Body of pancreas (tissue), 4 donors: Measurements from ENCODE around the gene INSR.

Source experiments
- CTCF ChIP-seq, 7 experiments: fragments of 450-650 bp in 4 of 7; fragments of 200-600 bp in 3 of 7; sonication (generic) in 3 of 7; IDR thresholded peaks; one replicate each; pipeline ENCODE4 v1.5.1; 2016 to 2019; ENCODE audit warnings: antibody characterized with exemption in 7 of 7
- POLR2A ChIP-seq, 3 donors: fragments of 450-650 bp; IDR thresholded peaks; one replicate each; pipeline ENCODE4 v1.6.1; 2016; ENCODE audit warnings: antibody characterized with exemption in 3 of 3, mild to moderate bottlenecking in 2 of 3

DNA sequence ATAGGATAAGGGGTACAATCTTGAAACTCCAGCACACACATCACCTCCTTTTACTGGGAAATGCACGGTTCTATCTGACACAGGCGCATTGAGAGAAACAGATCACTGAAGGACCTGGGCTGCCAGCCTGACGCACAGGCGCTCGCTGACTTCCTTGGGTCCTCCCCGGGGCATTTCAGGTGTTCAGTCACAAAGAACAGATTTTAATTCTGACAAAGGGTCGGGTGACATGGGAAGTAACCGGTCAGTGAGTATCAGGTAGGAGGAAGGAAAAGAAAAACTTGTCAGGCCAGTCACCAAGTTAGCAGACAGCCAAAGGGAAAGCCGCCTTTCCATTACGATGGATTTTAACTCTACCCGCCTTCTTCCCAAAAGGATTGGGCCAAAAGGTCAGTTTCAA is 39.6 kb downstream of the INSR start:
- no peak for TF ChIP-seq CTCF (IDR thresholded peaks at IDR 0.05)
- TF ChIP-seq POLR2A (IDR thresholded peaks at IDR 0.05): peak in 1 of 3 donors; percentile 41
